ENCODE results near the gene TOMM40.
"Not testable (repeated sequence)": the region's sequence is repeated elsewhere in the genome, so short reads cannot be mapped to it uniquely, and the experiment has no call there.

The TOMM40 gene

GRCh38 chr19:44907613-44908012 lies 16.6 kb downstream of the TOMM40 start:
- no peak for TF ChIP-seq CTCF (IDR thresholded peaks at IDR 0.05; ENCODE audit: control insufficient read depth, insufficient read depth, low read depth, low read length, missing control alignments)
- DNase-seq (ENCODE audit: low read depth), result no peak
- no peak overlapping the region for H3K4me3 ChIP-seq (ENCODE audit: control insufficient read depth, low read depth, low read length)

DNA sequence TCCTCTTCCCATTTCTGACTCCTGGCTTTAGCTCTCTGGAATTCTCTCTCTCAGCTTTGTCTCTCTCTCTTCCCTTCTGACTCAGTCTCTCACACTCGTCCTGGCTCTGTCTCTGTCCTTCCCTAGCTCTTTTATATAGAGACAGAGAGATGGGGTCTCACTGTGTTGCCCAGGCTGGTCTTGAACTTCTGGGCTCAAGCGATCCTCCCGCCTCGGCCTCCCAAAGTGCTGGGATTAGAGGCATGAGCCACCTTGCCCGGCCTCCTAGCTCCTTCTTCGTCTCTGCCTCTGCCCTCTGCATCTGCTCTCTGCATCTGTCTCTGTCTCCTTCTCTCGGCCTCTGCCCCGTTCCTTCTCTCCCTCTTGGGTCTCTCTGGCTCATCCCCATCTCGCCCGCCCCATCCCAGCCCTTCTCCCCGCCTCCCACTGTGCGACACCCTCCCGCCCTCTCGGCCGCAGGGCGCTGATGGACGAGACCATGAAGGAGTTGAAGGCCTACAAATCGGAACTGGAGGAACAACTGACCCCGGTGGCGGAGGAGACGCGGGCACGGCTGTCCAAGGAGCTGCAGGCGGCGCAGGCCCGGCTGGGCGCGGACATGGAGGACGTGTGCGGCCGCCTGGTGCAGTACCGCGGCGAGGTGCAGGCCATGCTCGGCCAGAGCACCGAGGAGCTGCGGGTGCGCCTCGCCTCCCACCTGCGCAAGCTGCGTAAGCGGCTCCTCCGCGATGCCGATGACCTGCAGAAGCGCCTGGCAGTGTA lies 17.2 kb downstream of the TOMM40 start:
- no peak overlapping the region for H3K4me3 ChIP-seq (ENCODE audit: control insufficient read depth, low read depth, low read length)
- TF ChIP-seq CTCF (IDR thresholded peaks at IDR 0.05; ENCODE audit: control insufficient read depth, insufficient read depth, low read depth, low read length, missing control alignments), result no peak
- DNase-seq (ENCODE audit: low read depth), result no peak

GRCh38 chr19:44908836-44909261 lies 17.8 kb downstream of the TOMM40 start:
- no peak for DNase-seq (ENCODE audit: low read depth)
- H3K4me3 ChIP-seq (ENCODE audit: control insufficient read depth, low read depth, low read length), result no peak overlapping the region
- no peak for TF ChIP-seq CTCF (IDR thresholded peaks at IDR 0.05; ENCODE audit: control insufficient read depth, insufficient read depth, low read depth, low read length, missing control alignments)

GRCh38 chr19:44909775-44910174 lies 18.7 kb downstream of the TOMM40 start:
- DNase-seq (ENCODE audit: low read depth), result no peak
- H3K4me3 ChIP-seq (ENCODE audit: control insufficient read depth, low read depth, low read length), result no peak overlapping the region
- TF ChIP-seq CTCF (IDR thresholded peaks at IDR 0.05; ENCODE audit: control insufficient read depth, insufficient read depth, low read depth, low read length, missing control alignments), result no peak

GRCh38 chr19:44911896-44912295 lies 20.8 kb downstream of the TOMM40 start:
- DNase-seq (ENCODE audit: low read depth); H3K4me3 ChIP-seq (ENCODE audit: control insufficient read depth, low read depth, low read length): not testable (repeated sequence)

GRCh38 chr19:44912854-44913253 lies 21.8 kb downstream of the TOMM40 start:
- no peak for TF ChIP-seq CTCF (IDR thresholded peaks at IDR 0.05; ENCODE audit: control insufficient read depth, insufficient read depth, low read depth, low read length, missing control alignments)
- DNase-seq (ENCODE audit: low read depth), result no peak

GRCh38 chr19:44913512-44914432 lies 22.7 kb downstream of the TOMM40 start:
- not testable (repeated sequence) for DNase-seq (ENCODE audit: low read depth); H3K4me3 ChIP-seq (ENCODE audit: control insufficient read depth, low read depth, low read length)

More at GRCh38 chr19:44912854-44913253, 21.8 kb downstream of the TOMM40 start:
- no peak overlapping the region for H3K4me3 ChIP-seq (ENCODE audit: control insufficient read depth, low read depth, low read length)

DNA sequence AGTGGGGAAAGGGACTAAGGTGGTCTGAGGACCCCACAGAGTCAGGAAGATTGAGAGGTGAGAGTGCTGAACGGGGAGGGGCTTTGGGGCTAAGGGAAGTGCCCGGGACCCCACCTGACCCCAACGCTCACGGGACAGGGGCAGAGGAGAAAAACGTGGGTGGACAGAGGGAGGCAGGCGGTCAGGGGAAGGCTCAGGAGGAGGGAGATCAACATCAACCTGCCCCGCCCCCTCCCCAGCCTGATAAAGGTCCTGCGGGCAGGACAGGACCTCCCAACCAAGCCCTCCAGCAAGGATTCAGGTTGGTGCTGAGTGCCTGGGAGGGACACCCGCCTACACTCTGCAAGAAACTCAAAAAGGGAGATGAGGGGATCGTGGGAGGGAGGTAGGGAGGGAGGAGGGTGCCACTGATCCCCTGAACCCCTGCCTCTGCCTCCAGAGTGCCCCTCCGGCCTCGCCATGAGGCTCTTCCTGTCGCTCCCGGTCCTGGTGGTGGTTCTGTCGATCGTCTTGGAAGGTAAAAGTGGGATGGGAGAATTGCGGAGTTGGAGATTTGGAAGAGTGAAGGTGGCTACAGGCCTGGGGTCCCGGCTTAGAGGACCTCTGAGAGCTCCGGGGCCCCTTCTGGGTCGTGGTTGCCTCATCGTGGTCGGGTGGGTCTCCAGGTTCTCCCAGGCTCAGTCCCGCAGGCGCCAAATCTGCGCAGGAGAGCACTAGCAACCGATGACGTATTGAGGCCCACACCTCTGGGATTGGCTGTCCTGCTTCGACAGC lies 23.6 kb downstream of the TOMM40 start, which contains the start of gene APOC1:
APOC1 (plus strand) TSS at position 176 of the 774 bp plus-strand sequence; CDS start at position 460, 284 bp downstream.
- H3K4me3 ChIP-seq (ENCODE audit: control insufficient read depth, low read depth, low read length), result peak within 1 kb of the TSS; percentile 43
- peak; percentile 18 for DNase-seq (ENCODE audit: low read depth)
